Activated CD8-positive, alpha-beta memory T cell treated with anti-CD3 and anti-CD28 coated beads, Interleukin-2, amount 50 U/mL, for 4 hours (primary cell): Measurements from ENCODE around the gene RPL31.

ENCODE experiments used
- DNase-seq: peaks from one replicate; pipeline ENCODE4 v3.0.0-alpha.2; 2020

RPL31 gene

DNA sequence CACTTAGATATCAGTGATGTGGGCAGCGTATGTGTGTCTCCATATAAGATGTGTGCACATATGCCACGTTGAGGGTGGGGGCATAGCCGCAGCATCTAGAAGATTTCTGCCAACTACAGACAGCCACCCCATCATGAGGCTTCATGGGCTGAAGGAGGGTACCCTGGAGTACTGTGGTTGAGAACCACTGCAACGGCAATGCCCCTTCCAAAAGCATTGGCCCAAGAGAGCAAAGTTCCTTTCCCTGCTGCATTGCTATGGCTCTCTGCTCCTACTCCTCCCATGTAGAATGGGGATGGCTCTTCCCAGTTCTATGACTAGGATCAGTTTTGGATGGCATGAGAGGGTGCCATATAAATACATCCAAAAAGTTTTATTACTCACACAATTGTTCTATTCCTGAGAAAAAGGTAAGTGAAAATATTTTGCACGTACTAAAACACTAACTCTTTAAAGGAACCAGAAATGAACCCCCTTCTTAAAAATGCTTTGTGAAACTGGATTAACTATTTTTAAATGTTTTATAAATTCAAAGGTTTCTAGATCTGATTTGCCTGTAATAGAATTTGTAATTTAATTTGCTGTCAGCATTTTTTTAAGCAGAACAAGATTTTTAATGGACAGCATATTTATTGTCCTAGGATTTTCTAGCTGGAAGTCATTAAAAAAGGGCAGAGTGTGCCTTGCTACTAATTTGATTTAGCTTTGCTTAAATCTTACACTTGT is 4.4 kb upstream of the RPL31 start:
- no peak for DNase-seq

DNA sequence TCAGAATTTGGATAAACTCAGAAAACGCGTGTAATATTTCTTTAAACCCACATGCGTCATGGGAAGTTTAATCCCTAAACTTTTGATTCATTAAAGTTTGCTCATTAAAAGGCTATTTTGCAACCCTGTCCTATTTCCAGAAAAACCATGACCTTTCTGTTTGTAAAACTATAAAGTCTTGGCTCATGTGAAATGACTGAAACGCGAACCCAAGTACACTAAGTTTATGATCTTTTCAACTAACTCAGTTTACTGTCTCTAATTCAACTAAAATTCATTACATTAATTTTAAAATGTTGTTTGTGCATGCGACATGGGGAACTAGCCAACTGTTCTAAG is 3.9 kb upstream of the RPL31 start:
- DNase-seq, result no peak

DNA sequence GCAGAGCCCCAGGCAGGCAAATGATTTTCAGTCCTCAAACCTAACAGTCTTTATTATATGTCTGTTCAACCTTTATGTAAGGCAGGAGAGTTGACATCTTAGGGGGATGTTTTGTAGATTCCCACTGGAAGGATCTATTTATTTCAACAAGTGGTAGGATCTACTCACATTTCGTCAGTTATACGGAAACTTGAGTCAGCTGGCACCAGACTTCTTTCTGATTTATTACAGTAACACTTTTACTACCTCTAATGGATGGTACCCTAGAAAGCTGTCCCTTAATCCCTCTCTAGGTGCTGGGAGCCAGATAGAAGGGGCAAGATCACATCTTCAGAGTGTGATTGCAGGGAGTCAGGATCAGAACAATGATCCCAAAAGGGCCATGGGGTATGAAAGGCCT is 2.1 kb upstream of the RPL31 start:
- DNase-seq, result no peak

DNA sequence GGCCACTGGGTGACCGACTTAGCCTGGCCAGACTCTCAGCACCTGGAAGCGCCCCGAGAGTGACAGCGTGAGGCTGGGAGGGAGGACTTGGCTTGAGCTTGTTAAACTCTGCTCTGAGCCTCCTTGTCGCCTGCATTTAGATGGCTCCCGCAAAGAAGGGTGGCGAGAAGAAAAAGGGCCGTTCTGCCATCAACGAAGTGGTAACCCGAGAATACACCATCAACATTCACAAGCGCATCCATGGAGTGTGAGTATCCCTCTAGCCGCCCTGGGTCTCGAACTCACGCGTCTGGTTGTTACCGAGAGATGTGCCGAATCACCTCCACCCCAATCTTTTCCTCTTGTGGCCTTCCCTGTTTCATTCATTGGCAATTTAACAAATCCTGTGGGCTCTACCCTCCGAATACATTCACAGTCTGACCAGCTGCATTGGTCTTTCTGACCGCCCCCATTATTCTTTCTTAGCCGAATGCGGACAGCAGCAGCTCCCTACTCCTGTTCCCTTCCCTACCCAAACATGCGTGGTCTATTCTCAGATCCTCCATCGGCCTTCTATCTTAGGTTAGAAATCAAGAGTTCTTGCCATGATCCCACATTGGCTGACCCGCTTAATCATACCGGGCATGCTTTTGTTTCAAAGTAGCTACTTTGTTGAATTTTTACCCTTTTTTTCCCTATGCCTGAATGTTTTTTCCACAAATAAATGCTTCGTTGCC is 631 bp downstream of the RPL31 start:
- no peak for DNase-seq

DNA sequence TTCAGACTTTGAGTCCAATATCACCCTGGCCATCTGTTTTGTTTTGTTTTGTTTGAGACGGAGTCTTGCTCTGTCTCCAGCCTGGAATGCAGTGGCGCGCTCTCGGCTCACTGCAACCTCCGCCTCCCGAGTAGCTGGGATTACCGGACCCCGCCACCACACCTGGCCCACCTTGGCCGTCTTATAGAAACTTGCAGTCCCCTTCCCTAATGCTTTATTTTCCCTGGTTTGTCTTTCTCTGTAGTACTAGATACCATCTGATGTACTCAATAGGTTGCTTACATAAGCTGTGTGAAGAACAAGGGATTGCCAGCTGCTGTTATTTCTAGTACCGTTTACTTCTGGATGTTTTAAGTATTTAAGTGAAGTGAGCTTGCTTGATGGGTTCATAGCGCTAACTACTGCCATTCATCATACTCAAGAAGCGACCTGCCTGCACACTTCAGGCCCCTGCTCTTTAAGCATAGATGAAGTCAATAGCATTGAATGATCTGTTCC is 1.2 kb downstream of the RPL31 start:
- DNase-seq, result no peak

DNA sequence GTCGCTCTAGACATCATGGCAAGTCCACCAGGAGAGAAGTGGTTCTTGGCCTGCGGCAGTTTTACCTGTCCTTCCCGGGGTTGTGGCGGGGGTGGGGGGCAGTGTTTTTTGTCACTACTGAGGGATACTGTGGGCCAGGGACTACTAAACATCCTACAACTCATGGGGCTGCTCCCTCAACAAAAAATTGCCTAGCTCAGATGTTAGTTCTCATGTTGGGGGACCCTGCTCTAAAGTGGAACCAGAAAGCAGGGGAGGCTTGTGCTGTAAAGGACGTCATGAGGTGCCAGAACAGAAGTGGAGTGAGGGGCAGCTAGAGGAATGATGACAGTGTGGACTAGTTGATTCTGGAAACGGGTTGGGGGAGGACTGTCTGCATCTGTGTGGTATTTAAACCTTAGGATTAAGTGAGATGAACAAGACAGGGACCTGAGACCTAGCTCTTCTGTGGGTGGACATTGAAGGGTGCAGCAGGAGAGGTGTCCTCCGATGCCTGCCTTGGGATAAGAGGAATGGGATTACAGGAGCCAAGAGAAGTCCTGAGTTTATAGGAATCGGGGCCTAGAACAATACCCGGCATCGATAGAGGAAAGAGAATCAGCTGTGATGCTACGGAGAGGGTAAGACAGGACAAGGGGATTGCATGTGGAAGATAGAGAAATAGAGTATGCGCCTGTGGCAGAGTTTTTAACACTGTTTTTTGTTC is 2.7 kb downstream of the RPL31 start:
- no peak for DNase-seq

DNA sequence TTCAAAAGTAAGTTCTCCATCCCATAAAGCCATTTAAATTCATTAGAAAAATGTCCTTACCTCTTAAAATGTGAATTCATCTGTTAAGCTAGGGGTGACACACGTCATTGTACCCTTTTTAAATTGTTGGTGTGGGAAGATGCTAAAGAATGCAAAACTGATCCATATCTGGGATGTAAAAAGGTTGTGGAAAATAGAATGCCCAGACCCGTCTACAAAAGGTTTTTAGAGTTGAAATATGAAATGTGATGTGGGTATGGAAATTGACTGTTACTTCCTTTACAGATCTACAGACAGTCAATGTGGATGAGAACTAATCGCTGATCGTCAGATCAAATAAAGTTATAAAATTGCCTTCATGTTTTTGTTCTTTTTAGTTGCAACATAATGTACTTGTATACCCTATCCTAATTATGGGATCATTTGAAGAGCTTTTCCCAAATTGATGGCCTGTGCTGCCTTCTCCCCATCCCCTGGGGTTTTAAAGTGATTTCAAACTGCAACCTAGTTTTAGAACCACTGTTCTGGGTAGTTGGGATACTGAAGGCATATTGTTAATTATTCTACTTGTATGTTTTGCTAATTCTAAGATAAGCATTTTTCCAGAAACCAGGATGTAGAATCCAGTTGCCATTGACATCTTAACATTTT is 4.1 kb downstream of the RPL31 start:
- no peak for DNase-seq

DNA sequence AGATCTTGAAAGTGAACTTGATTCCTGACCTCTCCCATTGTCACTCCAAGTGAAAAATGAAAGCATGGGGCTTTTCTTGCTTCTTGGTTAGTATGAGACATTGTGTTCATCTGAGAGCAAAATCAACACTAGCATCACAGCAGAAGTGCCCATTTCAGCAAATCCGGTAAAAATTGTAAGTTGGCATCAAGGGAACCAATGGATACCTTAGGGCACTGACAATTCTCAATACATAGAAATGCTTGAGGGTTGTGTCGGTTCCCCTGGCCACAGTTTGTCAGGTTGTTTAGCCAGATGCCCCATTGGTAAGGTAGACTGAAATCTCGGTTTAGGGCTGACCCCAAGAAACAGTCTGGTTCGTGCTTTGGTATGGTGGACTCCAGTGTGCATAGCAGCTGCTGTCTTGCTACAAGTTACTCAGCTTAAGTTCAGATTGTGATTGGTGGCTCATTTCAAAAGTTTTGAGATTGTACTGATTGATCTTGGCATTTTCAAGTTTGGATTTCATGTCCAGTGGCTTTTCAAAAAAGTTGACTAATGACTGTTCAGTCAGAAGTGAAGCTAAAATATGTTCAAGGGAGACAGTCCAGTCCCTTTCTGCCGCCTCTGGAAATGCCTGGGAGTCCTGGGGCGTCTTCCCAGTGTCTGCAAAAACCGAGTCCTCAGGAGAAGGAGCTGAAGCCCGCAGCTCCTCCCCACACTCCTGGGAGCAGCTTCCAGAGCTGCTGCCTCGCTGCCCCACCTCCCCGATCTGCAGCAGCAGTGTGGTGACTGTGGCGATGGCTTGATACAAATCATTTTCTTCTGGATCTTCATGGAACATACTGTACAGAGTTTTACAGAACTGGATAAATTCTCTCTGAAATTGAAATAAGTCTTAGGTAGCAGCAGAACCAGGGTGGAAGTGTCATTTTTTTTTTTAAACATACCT is 5.6 kb downstream of the RPL31 start:
- DNase-seq, result no peak

DNA sequence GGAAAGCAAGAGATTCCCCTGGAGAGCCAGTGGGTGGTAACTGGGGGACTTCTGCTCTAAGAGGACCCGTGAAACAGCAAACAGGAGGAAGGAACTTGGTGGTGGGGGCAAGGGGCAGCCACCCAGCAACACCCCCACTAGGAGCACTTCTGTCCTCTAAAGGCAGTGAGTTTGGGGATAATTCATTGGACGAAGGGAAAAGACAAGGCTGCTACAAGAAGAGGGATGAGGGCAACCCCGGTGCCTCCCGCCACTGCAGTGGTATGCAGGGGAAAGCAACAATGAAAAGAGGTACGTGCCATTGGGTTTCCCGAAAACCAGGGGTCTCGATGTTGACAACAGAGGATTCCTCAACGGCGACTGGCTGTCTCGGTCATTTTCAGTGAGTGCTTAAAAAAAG is 9.1 kb downstream of the RPL31 start:
- no peak for DNase-seq

DNA sequence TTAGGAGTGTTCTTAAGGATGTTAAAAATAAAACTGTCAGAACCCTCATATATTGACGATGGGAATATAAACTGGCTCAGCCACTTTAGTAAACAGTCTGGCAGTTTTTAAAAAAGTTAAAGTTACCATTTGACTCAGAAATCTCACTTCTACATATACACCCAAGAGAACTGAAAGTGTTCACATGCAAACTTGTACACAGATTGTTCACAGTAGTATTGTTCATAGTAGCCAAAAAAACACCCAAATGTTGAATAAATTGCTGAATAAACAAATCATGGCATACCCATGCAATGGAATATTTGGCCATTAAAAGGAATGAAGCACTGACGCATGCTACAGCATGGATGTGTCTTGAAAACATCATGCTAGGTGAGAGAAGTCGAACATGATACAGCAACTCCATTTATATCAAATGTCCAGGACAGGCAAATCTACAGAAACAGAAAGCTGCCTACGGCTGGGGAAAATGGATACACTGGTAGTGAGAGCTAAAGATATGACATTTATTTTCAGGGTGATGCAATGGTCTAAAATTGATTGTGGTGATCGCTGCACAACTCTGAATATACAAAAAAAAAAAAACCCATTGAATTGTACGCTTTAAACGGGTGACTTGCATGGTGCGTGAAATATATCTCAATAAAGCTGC is 10.1 kb downstream of the RPL31 start:
- no peak for DNase-seq

DNA sequence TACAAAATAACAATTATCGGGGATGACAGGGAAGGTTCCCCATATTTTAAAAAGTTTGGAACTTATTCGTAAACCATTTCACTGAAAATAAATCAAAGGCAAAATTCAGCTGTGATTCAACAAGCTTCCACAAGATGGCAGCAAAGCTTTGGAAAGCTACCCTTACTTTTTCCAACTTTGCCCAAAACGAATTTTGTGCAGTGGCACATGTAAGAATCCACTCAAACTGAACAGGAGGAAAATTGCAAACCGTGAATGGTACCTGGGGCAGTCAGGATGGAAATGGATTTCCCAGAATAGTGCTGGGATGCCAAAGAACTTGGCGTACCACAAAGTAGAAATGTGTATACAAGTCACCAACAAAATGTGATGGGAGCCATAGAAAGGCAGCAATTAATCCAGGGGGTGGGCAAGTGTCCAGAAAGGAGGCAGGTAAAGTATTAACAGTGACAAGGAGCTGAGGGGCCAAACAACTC is 10.7 kb downstream of the RPL31 start:
- no peak for DNase-seq

DNA sequence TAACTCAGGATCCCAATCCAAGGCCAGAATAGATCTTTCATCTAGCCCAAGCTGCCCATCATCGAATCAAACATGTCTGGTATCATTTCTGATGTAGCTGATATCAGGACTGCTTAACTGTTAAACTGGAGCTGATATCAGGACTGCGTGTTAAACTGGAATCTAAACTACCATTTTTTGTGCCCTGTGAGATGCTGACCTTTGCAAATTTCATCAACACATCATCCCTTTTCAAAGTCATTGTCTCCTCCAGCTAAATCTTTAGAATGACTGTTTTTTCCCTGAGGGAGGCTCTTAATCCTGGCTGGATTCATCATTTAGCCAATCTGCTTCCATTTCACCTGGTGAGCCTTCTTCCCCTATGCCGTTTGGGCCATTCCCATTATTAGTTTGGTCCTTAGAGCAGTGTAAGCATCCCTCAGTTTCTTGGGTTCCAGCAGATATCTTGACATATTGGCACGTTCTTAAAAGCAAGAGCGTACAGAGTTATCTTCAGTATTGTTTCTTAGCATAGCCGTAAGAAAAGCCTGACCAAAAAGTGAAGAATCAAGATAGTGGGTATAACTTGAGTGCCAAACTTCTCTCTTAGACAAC is 12.3 kb downstream of the RPL31 start:
- DNase-seq, result no peak

DNA sequence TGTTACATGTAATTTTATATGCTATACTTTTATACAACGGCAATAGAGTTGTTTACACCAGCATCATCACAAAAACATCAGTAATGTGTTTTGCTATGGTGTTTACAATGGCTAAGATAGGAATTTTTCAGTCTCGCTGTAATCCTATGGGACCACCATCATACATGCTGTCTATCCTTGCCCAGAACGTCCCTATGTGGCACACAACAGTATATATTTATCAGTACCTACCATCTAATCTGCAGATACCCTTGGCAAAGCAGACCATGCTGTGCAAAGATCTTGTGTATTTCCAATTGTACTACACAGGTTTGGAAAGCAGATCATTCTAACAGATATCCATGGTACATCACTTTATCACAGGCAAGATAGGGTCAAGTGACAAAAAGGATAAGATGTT is 15.3 kb downstream of the RPL31 start:
- DNase-seq, result no peak

DNA sequence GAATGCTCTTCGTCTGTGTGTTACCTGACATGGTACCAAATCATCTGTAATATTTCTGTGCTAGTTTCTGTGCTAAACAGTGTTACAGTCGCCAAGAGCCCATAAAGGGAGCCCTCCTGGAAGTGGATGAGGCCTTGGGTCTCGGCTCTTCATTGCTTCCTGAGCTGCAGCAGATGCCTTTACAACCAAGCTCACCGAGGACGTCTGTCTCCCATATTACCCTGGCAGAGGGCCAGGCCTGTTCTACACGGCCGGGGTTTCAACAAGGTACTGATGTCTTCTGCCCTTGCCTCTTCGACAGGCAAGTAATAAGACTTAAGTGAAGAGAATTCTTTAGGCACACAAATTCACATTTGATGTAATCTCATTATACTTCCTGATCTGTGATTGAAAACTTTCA is 16.8 kb downstream of the RPL31 start:
- DNase-seq, result no peak

DNA sequence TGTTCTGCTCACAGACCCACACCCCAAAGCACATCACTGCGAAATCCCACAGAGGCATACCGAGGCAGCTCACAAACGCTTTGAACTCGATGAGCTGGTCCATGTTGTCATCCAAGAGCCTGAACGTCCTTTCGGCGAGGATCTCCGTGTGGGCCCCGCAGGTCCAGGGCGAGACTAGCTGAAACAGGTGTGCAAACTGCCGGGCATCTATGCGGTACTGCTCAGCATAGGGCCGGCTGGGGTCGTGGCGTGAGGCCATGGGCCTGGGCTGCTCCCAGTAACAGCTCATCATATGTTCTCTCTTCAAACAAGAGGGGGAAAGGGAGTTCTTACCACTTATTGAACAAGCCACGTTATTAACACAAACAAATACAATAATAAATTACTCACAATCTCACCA is 20.1 kb downstream of the RPL31 start:
- no peak for DNase-seq

DNA sequence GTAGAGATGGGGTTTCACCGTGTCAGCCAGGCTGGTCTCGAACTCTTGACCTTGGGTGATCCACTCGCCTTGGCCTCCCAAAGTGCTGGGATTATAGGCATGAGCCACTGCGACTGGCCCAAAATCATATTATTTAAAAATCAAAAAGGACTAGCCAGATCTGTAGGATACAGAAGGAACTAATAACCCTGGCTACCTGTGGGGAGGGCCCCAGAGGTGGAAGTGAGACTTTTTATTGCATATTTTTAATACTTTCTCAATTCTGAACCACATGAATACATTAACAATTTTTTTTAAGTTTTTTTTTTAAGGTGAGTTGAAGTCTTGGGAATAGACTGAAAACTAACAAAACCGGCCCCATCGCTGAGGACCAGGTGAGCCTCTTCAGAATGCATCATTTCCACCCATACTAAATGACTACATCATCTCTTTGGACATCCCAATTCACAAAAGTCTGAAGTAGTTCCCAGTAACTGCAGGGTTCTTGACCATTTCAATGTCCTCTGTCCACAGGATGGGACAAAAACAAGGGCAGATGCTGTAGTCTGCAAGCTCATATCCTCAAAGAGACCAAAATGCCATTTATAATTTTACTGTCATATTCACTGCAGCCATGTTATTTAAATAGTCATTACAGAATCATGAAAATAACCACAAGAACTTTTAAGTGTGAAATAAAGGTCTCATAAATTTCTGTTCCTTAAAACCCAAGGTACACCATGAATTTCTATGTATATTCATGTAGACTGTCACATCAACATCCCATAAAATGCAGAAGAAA is 21.4 kb downstream of the RPL31 start:
- DNase-seq, result no peak

DNA sequence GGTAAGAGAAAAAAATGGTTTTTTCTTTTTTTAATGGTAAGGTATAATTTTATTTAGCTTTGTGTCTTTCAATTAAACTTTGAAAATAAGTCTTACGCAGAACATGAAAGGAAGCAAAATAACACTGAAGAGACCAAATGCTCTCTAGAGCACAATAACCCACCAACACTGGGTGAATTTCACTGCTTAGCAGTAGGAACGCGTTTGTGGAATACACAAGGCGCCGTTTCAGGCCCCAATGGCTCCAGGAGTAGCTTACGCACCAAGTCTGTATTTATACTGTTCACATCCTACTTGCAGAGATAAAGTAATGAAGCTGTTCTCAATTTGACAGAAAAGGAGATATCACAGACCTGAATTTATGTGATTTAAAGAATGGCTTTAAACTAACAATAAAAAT is 23.5 kb downstream of the RPL31 start:
- no peak for DNase-seq

DNA sequence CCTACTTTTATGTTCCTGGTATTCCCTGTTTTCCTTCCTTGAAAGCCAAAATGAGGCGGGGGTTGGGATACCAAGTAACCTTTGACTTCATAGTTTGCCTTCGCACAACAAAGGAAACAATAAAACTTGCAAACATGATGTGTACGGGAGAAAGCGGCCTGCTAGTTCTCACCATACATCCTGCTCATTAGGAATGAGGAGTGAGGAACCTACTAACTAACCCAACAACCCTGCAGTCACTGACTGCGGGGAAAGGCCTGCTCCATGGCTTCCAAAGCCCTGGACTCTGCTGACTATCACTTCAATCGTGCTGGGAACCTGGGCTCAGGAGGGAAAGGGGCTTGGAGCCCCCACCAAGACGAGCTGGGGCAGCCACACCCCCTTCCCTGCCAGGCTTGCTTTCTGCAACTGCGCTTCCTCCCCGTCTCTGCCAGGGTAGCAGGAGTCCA is 24.2 kb downstream of the RPL31 start:
- DNase-seq, result no peak

DNA sequence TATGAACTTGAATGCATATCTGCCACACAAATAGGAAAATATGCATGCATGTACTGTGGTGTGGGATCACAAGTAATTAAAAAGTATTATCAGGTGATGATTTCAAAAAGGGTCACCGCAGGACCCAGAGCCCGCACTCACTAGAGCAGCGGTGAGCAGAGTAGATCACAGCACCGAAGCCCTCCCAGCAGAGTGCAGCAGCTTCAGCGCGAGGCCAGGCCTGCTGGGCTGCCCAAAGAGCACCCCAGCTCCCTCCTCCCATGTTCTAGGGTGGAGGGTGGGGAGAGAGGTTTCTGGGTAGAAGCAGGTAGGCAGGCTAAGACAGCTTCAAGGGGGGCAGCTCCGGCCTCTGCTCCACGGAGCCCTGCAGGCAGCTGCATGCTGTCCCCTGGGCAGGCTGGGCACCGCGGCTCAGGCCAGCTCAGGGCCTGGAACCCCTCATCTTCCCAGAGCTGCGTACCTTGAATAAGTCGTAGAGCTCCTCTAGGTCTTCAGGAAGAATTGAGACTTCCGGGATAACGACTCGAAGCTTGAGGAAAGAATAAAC is 24.9 kb downstream of the RPL31 start:
- DNase-seq, result no peak

DNA sequence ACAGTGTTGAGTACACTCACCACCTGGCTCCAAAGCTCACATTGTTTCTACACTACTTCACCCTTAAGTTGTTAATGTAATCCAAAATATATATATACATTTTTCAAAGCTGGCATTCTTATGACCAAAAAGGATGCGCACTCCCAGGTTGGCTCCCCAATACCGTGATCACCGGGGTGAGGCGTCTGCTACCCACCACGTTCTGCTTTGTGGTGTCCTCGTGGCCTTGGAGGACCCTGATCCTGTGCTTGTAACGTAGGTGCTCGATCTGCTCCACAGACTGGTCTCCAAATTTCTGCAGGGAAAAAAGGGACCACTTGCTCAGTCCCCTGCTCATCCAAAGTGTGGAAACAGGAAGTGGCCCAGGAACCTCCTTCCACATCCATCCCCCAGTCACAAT is 25.8 kb downstream of the RPL31 start:
- no peak for DNase-seq
